ENCODE data around the gene AP2B1. TPM values are rescaled to one million over a fixed set of nuclear protein-coding genes. Genes with fewer than 3 reads are reported as not detected.

AP2B1 gene
- total RNA-seq, 1 experiment from 2014 or later = 100 TPM

DNA sequence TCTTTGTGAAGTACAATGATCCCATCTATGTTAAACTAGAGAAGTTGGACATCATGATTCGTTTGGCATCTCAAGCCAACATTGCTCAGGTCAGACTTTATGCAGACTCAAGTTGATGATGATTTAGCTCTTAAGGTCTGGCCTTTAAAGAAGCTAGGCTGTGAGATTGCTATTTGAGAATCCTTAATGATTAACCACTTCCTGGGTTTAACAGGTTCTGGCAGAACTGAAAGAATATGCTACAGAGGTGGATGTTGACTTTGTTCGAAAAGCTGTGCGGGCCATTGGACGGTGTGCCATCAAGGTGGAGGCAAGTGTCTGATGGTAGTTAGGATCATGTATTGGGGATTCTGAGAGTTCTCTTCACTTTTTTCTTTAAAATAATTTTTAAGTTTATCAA lies 40.3 kb downstream of the AP2B1 start:
- no peak for DNase-seq (ENCODE audit: low read depth)

DNA sequence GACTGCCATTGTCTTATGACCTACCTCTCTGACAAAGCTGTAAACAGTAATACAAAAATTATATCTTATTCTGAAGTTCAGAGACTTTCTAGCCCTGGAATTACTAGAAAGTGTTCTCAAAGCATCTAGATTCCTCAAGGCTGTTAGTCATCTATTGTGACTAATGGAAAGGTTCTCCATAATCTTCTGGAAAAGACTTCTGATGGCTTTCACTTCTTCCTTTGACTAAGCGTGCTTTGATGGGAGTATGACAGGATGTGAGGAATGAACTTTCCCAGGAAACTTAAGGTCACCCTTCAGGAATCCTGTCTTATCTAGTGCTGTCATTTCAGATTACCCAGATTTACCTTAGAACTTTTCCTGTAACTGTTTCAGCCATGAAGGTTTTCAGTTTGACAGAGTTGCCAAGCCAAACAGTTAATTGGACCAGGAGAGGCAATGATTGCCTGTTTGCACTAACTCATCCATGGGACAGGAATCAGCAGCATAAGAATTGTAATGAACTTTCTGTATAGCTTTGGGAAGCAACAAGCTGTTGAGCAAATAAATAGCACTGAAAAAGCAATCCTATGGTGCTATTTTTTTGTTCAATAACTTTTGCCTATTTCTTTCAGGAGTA lies 43.5 kb downstream of the AP2B1 start:
- peak; percentile 72 for DNase-seq (ENCODE audit: low read depth)

DNA sequence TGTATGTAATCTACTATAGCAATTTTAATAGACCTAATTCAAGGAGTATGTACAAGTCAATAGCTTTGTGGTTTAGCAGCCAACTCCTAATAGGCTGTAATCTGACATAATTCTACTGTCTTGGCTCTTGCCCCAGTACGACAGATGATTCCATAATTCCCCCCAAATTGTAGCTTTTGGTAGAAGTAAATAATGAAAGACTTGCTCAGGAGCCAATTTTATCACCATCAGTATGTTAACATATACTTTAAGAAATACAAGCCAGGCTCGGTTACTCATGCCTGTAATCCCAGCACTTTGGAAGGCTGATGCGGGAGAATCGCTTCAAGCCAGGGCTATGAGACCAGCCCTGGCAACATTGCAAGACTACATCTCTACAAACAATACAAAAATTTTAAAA lies 53.9 kb downstream of the AP2B1 start:
- no peak for DNase-seq (ENCODE audit: low read depth)

DNA sequence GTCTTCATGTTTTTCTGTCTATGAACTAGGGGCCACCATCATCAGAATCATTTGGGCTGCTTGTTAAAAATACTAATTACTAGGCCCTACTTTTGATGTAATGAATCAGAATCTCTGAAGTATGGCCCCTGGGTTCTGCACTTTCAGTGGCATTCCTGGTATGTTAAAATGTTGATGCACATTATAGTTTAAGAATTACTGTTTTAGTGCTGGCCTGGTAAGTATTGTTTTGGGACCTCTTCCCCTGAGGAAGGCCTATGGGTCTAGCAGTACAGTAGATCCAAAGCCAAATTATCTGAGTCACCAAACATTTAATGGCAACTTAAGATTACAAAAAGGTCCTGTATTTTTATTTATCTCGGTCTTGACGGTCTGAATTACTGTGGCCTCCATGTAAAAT lies 58.8 kb downstream of the AP2B1 start:
- DNase-seq (ENCODE audit: low read depth) = no peak

DNA sequence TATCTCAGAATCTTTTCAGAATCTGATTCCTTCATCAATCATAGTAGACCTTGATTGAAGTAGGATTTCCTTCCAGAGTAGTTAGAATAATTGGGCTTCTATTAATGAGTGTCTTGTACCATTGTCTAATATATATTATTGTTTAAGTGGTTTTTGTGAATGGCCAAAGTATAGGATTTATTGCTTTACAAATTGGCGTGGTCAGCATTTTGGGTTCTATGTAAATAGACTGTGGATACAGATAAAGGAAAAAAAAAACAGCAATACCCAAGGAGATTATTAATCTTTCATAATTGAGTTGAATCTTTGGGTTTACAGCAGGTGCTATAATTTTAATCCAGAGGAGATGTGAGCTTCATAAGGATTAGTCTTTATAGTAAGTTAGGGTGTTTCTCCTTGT lies 64.3 kb downstream of the AP2B1 start:
- DNase-seq (ENCODE audit: low read depth) = no peak

DNA sequence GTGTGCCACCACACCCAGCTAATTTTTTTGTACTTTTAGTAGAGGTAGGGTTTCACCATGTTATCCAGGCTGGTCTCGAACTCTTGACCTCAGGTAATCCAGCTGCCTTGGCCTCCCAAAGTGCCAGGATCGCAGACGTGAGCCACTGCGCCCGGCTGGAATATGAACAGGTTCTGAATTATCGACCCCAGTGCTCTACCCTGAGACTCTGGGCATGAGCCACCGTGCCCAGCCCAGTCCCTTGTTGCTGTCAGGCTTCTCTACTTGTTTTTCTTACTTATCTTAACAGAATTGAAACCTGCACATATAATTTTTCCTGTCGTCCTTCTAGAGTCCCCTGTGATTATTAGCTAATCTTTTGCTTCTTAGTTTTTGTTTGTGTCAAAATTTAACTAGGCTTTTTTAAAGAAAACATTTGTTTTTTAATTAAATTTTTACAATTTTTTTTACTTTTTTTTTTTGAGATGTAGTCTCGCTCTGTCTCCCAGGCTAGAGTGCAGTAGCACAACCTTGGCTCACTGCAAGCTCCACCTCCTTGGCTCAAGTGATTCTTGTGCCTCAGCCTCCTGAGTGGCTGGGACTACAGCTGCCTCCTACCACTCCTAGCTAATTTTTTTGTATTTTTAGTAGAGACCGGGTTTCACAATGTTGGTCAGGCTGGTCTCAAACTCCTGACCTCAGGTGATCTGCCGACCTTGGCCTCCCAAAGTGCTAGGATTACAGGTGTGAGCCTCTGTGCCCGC lies 66.7 kb downstream of the AP2B1 start:
- DNase-seq (ENCODE audit: low read depth) = no peak

DNA sequence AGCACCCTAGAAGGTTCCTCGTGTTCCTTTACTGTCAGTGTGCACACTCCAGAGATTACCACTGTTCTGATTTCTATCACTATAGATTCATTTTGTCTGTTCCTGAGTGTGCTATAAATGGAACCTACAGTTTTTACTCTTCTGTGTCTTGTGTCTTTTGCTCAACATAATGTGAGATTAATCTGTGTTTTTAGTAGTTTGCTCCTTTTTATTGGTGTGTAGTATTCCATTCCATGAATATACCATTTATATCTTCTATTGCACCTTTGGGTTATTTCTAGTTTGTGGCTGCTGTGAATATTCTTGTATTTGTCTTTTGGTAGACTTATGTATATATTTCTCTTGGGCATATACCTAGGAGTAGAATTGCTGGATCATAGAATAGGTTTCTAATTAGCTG lies 68.2 kb downstream of the AP2B1 start:
- no peak for DNase-seq (ENCODE audit: low read depth)

DNA sequence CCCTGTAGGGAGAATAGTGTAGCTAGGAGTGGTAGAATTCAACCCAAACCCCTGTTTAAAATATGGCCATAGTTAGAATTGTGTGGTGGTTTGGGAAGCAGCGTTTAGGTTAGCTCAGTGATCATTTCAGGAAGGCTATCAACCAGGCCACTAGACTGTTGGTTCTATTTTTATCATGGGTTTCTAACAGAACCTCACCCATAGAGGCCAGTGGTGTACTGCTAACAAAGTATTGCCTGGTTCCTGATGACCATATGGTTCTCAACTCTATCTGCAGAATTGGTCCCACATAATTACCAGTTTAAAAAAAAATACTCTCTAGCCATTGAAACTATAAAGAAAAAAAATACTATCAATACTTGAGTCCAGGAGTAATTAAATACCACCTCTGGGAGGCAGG lies 73.8 kb downstream of the AP2B1 start:
- DNase-seq (ENCODE audit: low read depth) = no peak

DNA sequence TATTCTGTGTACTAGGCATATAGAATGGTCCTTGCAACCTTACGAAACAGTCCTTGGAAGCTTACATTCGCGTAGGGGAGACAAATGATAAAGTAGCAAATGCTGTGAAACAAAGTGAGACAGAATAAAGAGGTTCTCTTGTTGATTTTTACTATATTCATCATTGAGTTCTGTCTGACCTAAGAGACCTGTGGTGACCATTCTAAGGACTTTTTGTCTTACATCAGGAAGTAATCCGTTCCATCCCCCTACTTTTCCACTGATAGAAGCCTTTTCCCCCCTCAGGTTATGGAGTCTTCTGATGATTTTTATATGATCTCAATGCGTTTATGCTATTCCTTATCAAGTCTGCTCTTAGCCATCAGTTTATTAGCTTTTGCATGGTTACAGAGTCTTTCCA lies 77.6 kb downstream of the AP2B1 start:
- no peak for DNase-seq (ENCODE audit: low read depth)

DNA sequence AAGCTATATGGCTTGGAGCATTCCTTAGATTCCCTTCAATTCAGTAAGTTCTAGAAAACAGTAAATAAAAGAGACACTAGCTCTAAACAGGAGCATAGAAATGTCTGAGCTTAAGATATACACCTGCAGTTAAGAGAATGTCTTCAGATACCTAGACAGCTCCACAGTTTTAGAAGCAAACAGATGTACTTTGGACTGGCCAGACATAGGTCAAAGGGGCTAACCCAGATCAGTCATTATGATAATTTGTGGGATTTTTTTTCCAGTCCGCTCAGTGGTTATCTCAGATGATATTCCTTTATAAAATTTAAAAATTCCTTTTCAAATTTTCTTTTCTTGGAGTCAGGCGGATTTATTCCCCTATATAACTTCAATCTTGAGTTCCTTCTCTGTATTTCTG lies 78.5 kb downstream of the AP2B1 start:
- no peak for DNase-seq (ENCODE audit: low read depth)

DNA sequence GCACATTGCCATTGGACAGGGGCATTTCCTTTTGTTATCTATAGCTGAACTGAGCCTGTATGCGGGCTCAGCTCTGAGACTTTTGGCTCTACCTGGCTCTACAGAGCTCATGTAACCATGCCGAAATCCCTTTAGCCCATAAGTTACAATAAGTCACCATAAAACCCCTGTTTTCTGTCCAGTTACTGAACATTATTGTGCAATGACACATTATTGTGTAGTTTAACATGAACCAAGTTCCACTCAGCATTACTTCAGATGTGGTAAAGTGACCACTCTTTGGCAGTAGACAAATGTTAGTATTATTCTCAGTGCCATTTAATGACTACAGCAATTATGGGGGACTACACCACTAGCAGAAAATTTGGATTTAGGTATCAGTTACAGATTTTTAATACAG lies 78.9 kb downstream of the AP2B1 start:
- DNase-seq (ENCODE audit: low read depth) = no peak

DNA sequence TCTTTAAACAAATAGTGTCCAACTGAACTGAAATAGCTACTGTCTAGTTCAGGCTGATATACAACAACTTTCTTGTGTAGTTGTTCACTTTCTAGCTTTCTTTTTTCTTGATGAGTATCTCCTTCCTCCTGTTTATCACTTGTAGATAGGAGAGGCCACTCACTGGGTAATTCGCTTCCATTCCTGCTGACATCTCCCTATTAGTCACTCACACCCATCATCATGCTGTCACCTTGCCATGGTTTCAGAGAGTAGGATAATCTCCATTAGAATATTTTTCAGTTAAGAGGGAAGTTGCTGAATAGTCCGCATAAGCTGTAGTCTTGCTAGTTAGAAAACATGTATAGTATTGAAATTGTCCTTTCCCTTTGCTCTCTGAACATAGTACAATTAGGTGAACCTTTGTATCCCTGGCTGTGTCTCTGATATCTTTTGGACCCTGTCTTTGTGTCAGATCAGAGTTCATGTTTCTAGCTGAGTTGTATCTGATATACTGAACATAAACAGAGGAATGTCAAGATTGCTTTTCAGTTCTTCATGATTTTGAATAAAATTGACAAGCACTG lies 79.9 kb downstream of the AP2B1 start:
- peak; percentile 19 for DNase-seq (ENCODE audit: low read depth)

DNA sequence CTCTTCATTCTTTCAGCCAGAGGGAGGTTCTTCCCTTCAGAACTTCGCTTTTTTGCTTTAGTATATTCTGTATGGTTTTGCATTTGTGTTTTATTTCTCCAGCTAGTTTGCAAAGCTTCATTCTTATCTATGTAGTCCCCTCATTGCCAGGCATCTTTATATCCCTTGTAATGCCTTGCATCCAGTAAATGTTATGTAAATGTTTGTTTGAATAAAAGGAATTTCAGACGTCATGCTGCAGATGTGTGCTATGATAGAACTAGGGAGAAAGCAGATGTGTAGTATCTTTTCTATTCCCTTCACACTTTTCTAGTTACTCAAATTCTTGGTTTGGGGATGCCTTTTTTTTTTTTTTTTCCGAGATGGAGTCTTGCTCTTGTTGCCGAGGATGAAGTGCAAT lies 81.7 kb downstream of the AP2B1 start:
- no peak for DNase-seq (ENCODE audit: low read depth)

DNA sequence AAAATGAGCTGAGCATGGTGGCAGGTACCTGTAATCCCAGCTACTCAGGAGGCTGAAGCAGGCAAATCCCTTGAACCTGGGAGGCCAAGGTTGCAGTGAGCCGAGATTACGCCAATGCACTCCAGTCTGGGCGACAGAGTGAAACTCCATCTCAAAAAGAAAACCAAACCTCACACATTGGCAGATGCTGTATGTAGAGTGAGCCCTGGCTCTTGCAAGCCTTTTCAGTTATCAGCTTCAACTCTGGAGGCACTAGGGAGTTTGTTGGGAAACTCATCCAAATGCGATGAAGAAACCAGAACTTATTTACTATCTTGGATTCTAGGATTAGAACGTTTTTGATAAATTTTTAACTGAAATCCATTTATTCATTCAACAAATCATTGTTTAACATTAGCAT lies 87.4 kb downstream of the AP2B1 start:
- no peak for DNase-seq (ENCODE audit: low read depth)

DNA sequence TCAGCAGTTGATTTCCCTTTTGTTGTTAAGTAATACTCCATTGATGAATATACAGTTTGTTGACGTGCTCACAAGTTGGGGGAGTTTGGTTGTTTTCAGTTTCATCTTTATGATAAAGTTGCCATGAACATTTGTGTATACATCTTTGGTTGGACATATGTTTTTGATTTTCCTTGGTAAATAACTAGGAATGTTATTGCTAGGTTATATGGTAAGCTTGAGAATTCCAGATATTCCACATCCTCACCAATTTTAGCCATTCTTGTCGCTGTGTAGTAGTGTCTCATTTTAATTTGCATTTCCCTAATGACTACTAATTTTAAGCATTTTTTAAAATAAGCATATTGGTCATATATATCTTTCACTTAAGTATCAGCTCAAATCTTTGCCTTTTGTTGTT lies 89.3 kb downstream of the AP2B1 start:
- DNase-seq (ENCODE audit: low read depth) = no peak

DNA sequence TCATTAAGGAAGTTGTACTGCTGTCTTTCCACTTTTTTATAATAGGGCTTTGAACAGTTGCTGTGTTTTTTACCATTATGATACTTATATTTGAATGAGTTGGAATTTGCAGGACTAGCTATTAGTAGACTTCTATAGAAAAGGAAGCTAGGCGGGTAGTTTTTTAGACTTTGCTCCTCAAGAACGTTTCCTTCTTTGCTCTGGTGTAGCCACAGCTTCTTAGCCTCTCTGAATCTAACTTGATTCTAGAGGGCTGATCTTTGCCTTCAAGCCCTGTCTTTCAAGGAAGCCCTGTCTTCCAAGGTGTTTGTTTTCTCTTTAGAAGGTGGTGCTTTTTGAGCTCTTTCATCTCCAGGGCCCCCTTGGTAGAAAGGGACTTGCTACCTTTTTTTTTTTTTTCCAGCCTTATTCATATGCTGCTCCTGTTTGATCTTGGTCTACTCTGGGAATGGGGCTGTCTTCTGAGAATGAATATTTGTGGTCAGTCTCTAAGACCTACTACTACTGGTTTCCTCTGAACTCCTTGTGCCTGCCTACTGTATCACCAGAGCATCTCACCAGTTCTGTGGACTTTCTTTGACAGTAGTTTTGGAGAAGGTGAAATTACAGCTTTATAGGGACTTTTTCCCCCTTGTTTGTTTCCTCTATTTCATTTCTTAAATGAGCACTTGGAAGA lies 92.0 kb downstream of the AP2B1 start:
- no peak for DNase-seq (ENCODE audit: low read depth)

DNA sequence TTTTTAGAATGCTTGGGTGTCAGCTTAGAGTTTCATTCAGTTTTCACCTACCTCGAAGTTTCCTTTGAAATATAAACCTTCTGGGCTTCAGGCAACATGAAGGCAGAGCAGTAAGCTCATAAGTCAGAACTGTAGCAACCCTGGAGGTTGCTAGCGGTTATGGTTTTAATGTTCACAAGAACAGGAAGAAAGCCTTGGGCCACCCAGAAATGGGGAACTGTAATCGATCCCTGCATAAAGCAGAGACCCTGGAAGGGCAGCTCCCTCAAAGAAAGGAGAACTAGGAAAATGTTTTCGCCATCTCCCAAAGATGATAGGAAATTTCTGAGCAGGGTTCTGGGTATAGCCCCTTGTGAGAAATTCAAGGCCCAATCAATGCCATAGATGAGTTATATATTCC lies 96.5 kb downstream of the AP2B1 start:
- DNase-seq (ENCODE audit: low read depth) = no peak

DNA sequence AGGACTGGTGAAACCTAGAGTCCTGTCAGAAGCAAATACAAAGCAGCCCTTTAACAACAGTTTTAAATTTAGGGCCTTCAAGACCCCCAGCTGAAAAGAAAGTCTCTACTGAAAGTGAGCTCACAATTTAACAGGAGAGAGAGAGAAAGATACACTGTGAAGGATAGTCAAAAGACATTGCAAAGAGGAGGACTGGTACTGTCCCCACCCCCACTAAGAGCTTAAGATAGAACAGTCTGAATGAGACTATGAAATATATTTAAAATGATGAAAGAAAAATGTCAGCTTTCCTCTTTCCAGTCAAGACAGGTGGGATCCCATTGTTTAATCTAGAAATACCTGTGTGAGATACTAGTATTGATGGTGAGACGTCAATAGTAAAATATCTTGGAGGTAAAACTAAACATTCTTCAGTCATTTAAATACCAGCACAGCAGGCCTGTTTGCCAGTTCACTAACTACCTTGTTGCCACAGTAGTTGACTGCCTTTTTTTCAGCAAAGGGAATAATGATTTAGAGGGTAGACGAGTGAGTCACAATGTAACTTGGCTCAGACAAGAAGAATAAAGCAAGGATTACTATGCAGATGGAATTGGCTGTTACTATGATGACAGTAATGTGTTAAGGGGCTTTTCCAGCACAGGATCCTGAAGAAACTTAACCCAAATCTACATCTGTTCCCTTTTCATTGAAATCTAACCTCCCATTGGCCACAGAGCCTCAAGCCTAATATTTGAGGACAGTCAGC lies 97.1 kb downstream of the AP2B1 start:
- DNase-seq (ENCODE audit: low read depth) = peak; percentile 36

DNA sequence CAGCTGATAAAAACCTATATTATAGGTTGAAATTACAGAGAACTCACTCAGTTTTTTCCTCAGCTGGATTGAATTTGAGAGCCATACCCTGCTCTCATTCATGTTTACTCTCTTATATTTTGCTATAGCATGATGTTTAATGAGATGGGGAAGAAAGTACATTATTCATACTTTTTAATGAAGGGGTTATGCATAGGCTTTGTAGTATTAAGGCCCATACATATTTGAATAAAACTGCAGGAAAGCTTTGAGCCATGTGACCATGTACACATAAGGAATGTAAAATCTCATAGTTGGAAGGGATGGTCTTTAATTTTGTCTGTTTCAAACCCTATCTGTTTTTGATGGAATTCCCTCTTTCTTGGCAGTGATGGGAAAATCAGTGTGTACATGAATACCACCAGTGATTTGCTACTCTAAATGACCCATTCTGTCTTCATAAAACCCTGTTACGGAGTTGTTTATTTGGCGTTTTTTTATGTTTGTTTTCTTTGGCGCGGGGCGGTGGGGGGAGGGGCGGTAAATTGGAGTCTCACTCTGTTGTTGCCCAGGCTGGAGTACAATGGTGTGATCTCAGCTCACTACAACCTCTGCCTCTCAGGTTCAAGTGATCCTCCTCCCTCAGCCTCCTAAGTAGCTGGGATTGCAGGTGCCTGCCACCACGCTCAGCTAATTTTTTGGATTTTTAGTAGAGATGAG lies 105.5 kb downstream of the AP2B1 start:
- DNase-seq (ENCODE audit: low read depth) = no peak

DNA sequence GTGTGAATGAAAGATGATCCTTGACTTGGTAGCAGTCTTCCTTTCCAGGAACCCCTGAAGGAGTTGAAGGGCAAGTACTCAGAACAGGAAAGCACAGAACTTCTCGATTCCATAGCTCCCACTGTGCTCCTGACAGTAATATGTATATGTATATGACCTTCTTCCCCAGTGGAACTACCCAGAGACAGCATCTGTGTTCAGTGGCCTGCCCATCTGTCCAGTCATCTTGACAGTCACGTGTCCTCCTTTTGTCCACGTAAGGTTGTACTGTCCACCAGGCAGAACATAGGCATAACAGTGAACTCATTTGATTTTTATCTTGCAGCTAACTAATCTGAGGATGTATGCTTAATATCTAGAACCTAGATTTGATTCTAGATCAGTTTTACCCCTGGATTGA lies 106.5 kb downstream of the AP2B1 start:
- no peak for DNase-seq (ENCODE audit: low read depth)

DNA sequence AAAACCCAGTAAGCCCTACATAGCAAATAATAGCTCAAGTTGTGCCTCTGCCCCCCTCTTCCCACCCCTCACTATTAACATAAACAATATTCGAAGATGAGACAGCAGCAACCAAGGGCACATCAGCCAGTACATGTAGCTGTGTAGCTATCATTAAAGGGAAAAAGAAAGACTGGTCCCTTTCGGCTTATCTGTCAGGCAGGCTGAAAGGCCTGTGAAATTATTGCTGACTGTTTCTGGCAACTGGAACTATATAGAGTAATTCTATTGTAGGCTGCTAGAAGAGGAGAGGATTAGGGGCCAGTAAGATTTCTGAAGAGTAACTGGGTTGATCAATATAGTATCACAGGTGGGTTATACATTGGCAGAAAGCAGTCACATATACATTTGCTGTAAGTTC lies 107.8 kb downstream of the AP2B1 start:
- DNase-seq (ENCODE audit: low read depth) = no peak
